Ishikawa (cell line): ENCODE results near the gene CYTH4.

Experiments
- CEBPB ChIP-seq: IDR thresholded peaks from 2 replicates; pipeline ENCODE4 v1.6.1; 2012
- CREB1 ChIP-seq: IDR thresholded peaks from 2 replicates; pipeline ENCODE4 v1.6.1; 2012; ENCODE audit warnings: low read depth
- EGR1 ChIP-seq: IDR thresholded peaks from 2 replicates; pipeline ENCODE4 v1.6.1; 2012
- EP300 ChIP-seq: IDR thresholded peaks from 2 replicates; pipeline ENCODE4 v1.6.1; 2012; ENCODE audit warnings: borderline replicate concordance
- FOXM1 ChIP-seq: IDR thresholded peaks from 2 replicates; pipeline ENCODE4 v1.6.1; 2012; ENCODE audit warnings: low read depth, borderline replicate concordance
- MAX ChIP-seq: IDR thresholded peaks from 2 replicates; pipeline ENCODE4 v1.6.1; 2012
- NFIC ChIP-seq: IDR thresholded peaks from 2 replicates; pipeline ENCODE4 v1.6.1; 2012
- RAD21 ChIP-seq: IDR thresholded peaks from 2 replicates; pipeline ENCODE4 v1.6.1; 2012; ENCODE audit warnings: low read depth
- REST ChIP-seq: IDR thresholded peaks from 2 replicates; pipeline ENCODE4 v1.6.1; 2012; ENCODE audit warnings: low read depth, mild to moderate bottlenecking
- TAF1 ChIP-seq: IDR thresholded peaks from 2 replicates; pipeline ENCODE4 v1.6.1; 2012; ENCODE audit warnings: low read depth, mild to moderate bottlenecking
- TCF12 ChIP-seq: IDR thresholded peaks from 2 replicates; pipeline ENCODE4 v1.6.1; 2012; ENCODE audit warnings: low read depth
- TEAD4 ChIP-seq: IDR thresholded peaks from 2 replicates; pipeline ENCODE4 v1.6.1; 2012
- USF1 ChIP-seq: IDR thresholded peaks from 2 replicates; pipeline ENCODE4 v1.6.1; 2012
- YY1 ChIP-seq: IDR thresholded peaks from 2 replicates; pipeline ENCODE4 v1.6.1; 2012; ENCODE audit warnings: low read depth
- ZBTB7A ChIP-seq: IDR thresholded peaks from 2 replicates; pipeline ENCODE4 v1.6.1; 2012; ENCODE audit warnings: low read depth

Gene CYTH4

DNA sequence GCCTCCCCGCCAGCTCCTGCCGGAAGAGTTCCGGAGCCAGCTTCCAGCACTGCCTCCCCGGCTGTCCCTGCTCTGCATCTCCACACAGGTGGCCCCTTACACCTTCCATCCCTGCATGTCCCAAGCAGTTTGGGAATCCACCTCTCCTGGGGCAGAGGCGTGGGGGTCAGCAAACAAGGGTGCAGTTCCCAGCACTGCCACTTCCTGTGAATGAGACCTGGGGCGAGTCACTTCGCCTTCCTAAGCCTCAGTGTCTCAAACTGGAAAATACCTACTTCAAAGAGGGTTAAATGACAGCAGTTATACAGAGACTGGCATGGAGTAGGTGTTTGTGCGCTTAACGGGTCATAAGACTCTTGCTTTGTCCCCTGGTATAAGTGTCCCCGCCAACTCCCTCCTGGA, 5.2 kb downstream of the CYTH4 start:
- TF ChIP-seq NFIC (no peak), TCF12 (no peak), TAF1 (no peak), TEAD4 (no peak), CEBPB (no peak), RAD21 (no peak), USF1 (no peak), ZBTB7A (no peak), EGR1 (no peak), FOXM1 (no peak), MAX (no peak), EP300 (no peak), YY1 (no peak), CREB1 (no peak), REST (no peak)

DNA sequence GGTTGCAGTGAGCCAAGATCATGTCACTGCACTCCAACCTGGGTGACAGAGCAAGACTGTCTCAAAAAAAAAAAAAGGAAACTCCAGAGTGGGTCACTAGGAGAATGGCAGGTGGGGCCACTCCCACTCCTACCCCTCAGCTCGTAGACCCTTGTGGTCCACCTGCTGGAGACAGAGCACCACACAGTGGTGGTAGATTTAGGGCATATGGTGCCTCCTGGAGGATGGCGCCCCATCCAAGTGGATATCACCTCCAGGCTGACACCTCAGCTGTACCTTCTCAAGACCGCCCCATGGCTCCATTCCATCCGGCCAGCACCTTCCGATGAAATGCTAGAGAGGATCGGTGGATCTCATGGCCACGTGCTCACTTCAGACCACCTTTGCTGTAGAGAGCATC, 6.2 kb downstream of the CYTH4 start:
- no peak for TF ChIP-seq REST
- TF ChIP-seq YY1 = no peak
- no peak for TF ChIP-seq TCF12
- no peak for TF ChIP-seq EGR1

- TF ChIP-seq CREB1 (no peak), YY1 (no peak), TEAD4 (no peak), FOXM1 (no peak), CEBPB (no peak), REST (no peak), TAF1 (no peak), NFIC (no peak), TCF12 (no peak), ZBTB7A (no peak), MAX (no peak)
These were observed 6.9 kb downstream of the CYTH4 start for GRCh38 chr22:37289156-37289735.

GRCh38 chr22:37290737-37291136, 8.4 kb downstream of the CYTH4 start:
- no peak for TF ChIP-seq NFIC
- TF ChIP-seq RAD21 = no peak
- TF ChIP-seq YY1 = no peak
- no peak for TF ChIP-seq EGR1
- no peak for TF ChIP-seq TAF1
- TF ChIP-seq TEAD4 = no peak
- no peak for TF ChIP-seq USF1
- TF ChIP-seq CEBPB = no peak
- TF ChIP-seq FOXM1 = no peak
- TF ChIP-seq EP300 = no peak
- no peak for TF ChIP-seq TCF12
- TF ChIP-seq CREB1 = no peak
- no peak for TF ChIP-seq REST
- no peak for TF ChIP-seq ZBTB7A
- TF ChIP-seq MAX = no peak
